CMK (cell line): Measurements from ENCODE around the gene ITIH3.

Experiments
- DNase-seq: peaks from one replicate; pipeline ENCODE4 v3.0.0-alpha.2; 2010; ENCODE audit warnings: low read depth

ITIH3 gene

DNA sequence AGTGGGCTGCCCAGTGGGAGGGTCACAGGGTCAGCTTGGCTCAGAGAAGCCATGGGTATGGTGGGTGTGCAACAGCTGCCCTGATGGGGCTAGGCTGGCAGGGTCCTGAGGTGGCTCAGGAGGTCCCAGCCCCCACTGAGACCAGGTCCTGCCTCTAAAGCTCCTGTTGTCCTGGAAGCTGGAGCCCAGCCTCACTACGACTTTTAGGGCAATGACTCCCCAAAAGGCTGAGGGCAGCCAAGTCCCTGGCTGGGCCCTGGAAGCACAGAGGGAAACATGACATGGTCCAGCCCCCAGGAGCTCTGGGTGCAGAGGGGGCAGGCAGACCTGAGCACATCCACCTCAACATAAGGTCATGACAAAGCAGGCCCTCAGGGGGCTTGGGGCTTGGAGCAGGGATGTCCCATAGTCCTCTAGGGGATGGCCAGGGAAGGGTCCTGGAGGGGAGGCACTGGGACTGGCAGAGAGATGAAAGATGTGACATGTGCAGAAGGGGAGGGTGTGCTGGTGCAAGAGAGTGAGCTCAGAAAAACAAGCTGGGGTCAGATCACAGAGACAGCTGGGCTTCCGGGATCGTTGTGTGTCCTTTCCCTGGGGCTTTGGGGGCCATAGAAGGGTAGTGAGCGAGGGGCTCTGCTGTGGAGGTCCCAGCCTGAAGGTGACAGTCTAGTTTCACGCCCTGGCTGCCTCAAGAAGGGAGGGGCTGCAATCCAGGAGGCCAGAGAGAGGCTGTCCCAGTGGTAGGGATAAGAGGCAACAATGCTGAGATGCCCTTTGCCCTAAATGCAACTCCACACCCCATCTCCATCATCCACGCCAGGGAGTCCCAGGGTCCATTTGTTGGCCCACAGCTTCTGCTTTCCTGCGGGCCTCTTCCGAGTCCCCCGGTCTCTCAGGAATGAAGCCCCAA is 639 bp upstream of the ITIH3 start:
- DNase-seq, result no peak

GRCh38 chr3:52795298-52795900 is 803 bp downstream of the ITIH3 start:
- no peak for DNase-seq

DNA sequence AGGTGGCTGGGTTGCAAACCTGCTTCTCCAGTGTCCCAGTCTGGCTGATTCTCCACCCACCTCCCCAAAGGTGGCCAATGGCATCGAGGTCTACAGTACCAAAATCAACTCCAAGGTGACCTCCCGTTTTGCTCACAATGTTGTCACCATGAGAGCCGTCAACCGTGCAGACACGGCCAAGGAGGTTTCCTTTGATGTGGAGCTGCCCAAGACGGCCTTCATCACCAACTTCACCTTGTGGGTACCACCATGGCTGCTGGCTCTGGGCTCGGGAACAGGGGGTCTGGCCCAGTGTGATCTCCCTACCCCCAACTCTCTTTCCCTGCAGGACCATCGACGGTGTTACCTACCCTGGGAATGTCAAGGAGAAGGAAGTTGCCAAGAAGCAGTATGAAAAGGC is 1.8 kb downstream of the ITIH3 start:
- DNase-seq, result no peak

DNA sequence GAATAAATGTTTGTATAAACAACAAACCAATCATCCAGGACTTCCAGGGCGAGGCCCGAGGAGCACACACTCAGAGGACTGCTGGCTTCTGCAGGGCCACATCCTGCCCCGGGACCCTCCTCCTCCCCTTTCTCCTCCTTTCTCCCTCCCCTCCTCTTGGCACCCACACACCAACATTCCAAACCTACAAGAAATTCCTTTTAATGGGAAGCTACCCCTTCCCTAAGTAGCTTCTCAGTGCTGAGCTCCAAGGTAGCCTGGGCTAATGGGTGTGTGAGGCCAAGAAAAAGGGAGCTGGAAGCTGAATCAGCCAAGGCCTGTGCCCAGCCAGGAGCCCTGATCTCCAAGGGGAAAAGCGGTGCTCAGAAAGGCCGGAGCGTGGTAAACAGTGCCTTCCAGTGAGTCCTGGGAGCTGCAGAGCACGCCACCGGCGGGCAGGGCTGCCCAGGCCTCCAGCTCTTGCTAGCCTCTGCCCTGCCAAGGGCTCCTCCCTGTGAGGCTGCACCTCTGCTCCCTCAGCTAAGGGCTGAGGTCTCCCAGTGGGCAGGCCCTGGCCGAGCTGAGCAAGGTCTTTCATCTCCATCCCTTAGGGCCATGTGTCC is 3.9 kb downstream of the ITIH3 start:
- no peak for DNase-seq

DNA sequence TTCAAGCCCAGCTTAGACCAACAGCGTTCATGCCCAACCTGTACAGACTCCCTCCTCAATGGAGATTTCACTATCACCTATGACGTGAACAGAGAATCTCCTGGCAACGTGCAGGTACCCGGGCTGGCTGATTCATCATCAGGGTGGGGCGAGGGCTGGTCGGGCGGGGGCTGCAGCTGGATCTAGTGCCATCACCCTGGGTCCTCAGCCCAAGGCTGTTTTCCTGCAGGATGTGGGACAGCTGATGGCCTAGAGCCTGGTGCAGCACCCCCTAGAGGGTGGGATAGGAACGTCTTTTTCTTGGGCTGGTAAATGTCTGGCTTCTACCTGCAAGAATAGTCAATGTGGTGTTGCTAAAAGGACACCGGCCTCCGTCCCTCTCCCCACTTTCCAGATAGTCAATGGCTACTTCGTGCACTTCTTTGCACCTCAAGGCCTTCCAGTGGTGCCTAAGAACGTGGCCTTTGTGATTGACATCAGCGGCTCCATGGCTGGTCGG is 4.4 kb downstream of the ITIH3 start:
- no peak for DNase-seq

- DNase-seq, result no peak
Observed at GRCh38 chr3:52800079-52800478, 5.5 kb downstream of the ITIH3 start.

DNA sequence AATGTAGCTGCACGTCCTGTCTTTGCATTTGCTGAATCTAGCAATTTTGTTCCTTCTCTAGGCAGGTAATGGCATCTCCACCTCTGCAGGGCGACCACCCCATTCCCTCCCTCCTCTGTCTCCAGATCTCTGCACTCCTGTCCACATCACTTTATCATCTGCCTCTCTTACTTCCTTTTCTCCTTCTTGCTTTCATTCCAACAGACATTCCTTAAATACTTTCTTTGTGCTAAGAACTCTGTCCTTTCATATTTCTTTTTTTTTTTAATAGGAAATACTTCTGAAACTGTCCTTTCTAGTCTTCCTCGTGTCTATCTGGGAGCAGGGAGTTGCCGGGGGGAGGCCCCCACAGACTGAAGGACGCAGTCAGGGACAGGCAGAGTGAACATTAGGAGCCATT is 7.2 kb downstream of the ITIH3 start:
- no peak for DNase-seq

DNA sequence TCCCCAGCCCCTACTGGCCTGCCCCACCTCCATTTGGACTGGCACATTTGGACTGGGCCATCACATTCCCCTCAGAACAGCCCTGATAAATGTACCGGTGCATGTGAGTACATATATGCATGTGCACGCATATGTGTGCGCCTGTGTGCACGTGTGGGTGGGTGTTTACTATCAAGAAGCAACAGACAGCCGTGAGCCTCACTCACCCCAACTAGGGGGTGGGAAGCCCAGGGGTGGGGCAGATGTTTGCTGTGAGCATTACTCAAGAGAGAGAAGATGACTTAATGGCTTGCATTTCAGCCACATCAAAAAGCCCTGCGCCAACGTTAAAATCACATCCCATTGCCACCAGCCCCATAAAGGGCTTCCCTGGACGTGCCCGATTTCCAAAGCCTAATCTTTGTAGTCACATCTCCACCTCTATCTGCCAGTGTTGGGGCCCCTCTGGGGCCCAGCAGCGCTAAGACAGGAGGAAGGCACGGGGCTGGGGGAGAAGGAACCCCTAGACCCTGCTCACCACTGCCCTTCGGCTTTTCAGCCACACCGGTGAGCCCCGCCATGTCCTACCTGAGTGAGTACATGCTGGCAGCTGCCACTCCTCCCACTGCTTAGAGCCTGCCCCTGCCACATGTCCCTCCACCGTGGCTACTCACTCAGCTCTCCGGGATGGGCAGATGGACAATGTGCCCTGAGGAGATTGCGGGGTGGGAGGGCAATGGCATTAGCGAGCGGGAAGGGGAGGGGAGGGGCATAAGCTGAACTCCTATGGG is 10.9 kb downstream of the ITIH3 start:
- no peak for DNase-seq

DNA sequence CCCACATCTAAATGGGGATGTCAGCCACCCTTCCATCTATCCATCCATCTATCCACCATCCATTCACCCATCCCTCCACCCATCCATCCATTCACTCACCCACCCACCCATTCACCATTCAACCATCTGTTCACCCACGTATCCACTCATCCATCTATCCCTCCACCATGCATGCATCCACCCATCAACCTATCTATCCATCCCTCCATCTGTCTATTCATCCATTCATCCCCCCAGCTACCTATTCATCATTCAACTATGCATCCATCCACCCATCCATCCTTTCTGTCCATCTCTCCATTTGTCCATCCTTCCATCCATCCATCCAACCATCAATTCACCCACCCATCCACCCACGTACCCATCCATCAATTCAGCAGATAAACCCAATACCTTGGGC is 14.6 kb downstream of the ITIH3 start:
- no peak for DNase-seq

GRCh38 chr3:52809662-52810377 is 15.2 kb downstream of the ITIH3 start:
- DNase-seq, result no peak

GRCh38 chr3:52810923-52811322 is 16.3 kb downstream of the ITIH3 start:
- DNase-seq, result no peak

- DNase-seq, result no peak
Observed at GRCh38 chr3:52811452-52812011, 16.9 kb downstream of the ITIH3 start.

- no peak for DNase-seq
Observed at GRCh38 chr3:52813810-52814209, 19.2 kb downstream of the ITIH3 start.

DNA sequence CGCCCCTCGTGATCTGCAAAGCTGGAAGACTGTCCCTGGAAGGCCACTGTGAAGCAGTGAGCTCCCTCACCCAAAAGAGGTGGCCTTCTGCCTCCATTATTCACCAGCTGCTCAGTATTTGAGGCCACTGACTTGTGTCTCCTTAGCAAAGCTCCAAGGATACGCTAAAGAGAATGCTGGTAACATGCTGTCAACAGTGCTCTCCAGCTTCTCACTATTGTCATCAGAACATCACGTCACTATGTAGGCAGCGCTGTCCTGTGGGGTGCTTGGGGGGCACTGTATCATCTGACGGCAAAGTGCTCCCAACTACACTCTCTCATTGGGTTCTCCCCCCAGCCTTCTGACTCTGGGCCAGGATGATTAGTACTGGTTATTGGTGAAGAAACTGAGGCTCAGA is 21.6 kb downstream of the ITIH3 start:
- DNase-seq, result no peak

DNA sequence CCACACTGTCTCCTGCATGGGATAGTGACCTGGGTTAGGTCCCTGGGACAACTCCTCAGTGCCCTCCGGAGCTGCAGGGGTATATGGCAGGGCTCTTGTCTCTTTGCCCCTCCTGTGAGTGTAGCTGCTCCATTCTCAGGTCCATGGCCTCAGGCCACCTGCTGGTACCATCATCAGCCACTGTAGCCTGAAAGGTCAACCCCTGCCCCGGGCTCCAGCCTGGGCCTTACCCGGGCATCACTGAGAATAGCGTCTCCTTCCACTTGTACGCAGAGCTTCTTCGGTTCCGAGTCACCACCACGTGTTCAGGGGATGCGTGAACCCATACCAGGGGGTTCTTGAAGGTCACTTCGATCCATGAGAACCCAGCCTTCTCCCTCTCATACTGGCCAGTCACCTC is 22.1 kb downstream of the ITIH3 start:
- no peak for DNase-seq

GRCh38 chr3:52817221-52817620 is 22.6 kb downstream of the ITIH3 start:
- no peak for DNase-seq

- DNase-seq, result no peak
Observed at GRCh38 chr3:52817860-52818259, 23.3 kb downstream of the ITIH3 start.

DNA sequence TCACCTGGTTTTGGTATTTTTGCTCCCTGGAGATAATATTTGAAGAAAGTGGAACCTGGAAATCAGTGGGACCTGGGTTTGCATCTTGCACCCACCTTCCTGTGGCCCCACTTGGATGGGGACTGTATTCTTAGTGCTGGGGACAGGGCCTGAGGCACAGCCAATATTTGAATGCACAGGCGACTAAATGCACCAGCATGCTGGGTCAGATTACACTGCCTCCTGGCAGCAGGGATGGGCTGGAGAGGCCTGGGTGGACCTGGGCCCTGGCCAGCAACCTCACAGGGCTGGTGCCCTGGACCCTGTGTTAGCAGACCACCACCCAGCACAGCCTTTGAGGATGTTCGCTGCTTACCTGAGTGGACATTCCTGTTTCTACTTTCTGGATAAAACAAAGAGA is 25.3 kb downstream of the ITIH3 start:
- DNase-seq, result no peak

GRCh38 chr3:52820736-52821135 is 26.1 kb downstream of the ITIH3 start:
- DNase-seq, result peak; percentile 22

DNA sequence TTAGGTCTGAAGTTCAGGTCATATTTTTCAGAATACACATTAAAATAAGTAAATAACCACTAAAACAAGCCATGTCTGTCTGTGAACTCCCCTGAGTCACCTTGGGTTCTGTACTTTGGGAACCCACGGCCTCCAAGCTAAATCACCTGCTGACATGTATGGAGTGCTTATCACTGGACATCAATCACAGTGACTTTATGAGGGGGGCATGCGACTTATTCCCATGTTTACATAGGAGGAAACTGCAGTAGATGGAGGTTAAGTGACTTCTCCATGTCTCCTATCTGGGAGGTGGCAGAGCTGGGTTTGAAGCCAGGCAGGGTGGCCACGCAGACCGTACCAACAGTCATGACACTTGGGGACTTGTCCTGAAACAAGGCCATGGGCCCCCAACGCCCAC is 27.8 kb downstream of the ITIH3 start:
- no peak for DNase-seq

GRCh38 chr3:52824037-52824436 is 29.4 kb downstream of the ITIH3 start:
- no peak for DNase-seq
